HepG2 (cell line): ENCODE measurements around the gene CHST3. TPM values are rescaled to one million over a fixed set of nuclear protein-coding genes. Genes with fewer than 3 reads are reported as not detected.

Source experiments
- ATAC-seq: fragments of 200-7000 bp; cut with Tn5 transposase; 3 replicates; pipeline ENCODE4 v1.9.1; 2020; ENCODE audit warnings: mild to moderate bottlenecking, moderate library complexity
- BruUV-seq: library from RNA; stranded (reverse); fragments of 400-500 nt; replicated peaks from 2 replicates; lab custom pipeline; 2021; lab: Mats Ljungman, UMichigan
- CTCF ChIA-PET: fragments of 300-600 bp; formaldehyde crosslinking; extraction: SDS; loops from one replicate; lab custom pipeline; 2021; ENCODE audit warnings: low total read pairs, inconsistent platforms, low intra/inter-chr PET ratio; lab: Yijun Ruan, JAX
- POLR2A ChIA-PET: fragments of 350-600 bp; sonication (Branson Sonifier 250); formaldehyde crosslinking; loops from one replicate; lab custom pipeline; 2020; ENCODE audit warnings: antibody characterized with exemption, inconsistent platforms; lab: Yijun Ruan, JAX
- DNase-seq: peaks from one replicate; pipeline ENCODE4 v3.0.0-alpha.2; 2015; ENCODE audit warnings: low spot score
- FAIRE-seq: peaks from 3 replicates; lab custom pipeline; 2011; peaks lifted over from hg19 to GRCh38; lab: Jason Lieb, UNC
- H2AFZ ChIP-seq: one replicate; pipeline ENCODE4 v1.6.1; 2011; ENCODE audit warnings: low read length, inconsistent platforms
- H3K27ac ChIP-seq: fragments of 300-600 bp; 3 replicates; pipeline ENCODE4 v1.8.0; 2011; ENCODE audit warnings: mixed run types, mild to moderate bottlenecking, mixed read lengths, low read length, inconsistent platforms; ENCODE audit not compliant: insufficient read depth; ENCODE audit errors: extremely low read length
- H3K27me3 ChIP-seq, 2 experiments: fragments of 200-600 bp in 1 of 2; 2 replicates in 1 of 2; 3 replicates in 1 of 2; pipeline versions ENCODE4 v1.6.0 to v1.8.0; 2011; ENCODE audit warnings: low read length in 2 of 2, mild to moderate bottlenecking in 2 of 2, moderate library complexity in 2 of 2, inconsistent platforms in 1 of 2; ENCODE audit not compliant: insufficient read depth in 2 of 2, control insufficient read depth in 1 of 2
- H3K36me3 ChIP-seq, 2 experiments: fragments of 200-600 bp in 1 of 2; replicated peaks in 1 of 2; 2 replicates in 1 of 2; 3 replicates in 1 of 2; pipeline versions ENCODE4 v1.5.1 to v1.8.0; 2011; ENCODE audit warnings: low read length in 2 of 2, inconsistent platforms in 1 of 2; ENCODE audit not compliant: insufficient read depth in 2 of 2, control insufficient read depth in 1 of 2
- H3K4me1 ChIP-seq: 2 replicates; pipeline ENCODE4 v1.5.1; 2012; ENCODE audit warnings: low read length, inconsistent platforms; ENCODE audit not compliant: insufficient read depth
- H3K4me2 ChIP-seq: 2 replicates; pipeline ENCODE4 v1.6.0; 2011; ENCODE audit warnings: low read depth, low read length, inconsistent platforms
- H3K4me3 ChIP-seq, 3 experiments: fragments of 200-600 bp in 1 of 3; sonication (generic), shearing (Covaris generic) in 1 of 3; replicated peaks in 1 of 3; 2 replicates each; pipeline ENCODE4 v1.5.1; 2011 to 2016; ENCODE audit warnings: low read length in 3 of 3, inconsistent platforms in 2 of 3, low read depth in 2 of 3, mild to moderate bottlenecking in 2 of 3, control low read depth in 1 of 3, mixed read lengths in 1 of 3; ENCODE audit not compliant: insufficient read depth in 1 of 3
- H3K79me2 ChIP-seq: one replicate; pipeline ENCODE4 v1.6.1; 2011; ENCODE audit warnings: low read length, inconsistent platforms; ENCODE audit not compliant: insufficient read depth
- H3K9ac ChIP-seq: 2 replicates; pipeline ENCODE4 v1.6.0; 2011; ENCODE audit warnings: mild to moderate bottlenecking, low read depth, low read length, inconsistent platforms; ENCODE audit not compliant: insufficient read depth
- H3K9me3 ChIP-seq: 2 replicates; pipeline ENCODE4 v1.5.1; 2012; ENCODE audit warnings: mild to moderate bottlenecking, low read length
- H4K20me1 ChIP-seq: 2 replicates; pipeline ENCODE4 v1.6.0; 2011; ENCODE audit warnings: inconsistent platforms, mild to moderate bottlenecking, low read length, moderate library complexity; ENCODE audit not compliant: insufficient read depth
- ADNP ChIP-seq: sonication (generic); formaldehyde crosslinking; IDR thresholded peaks from 2 replicates; pipeline ENCODE4 v1.4.0; 2020; ENCODE audit warnings: missing genetic modification reagents
- GMEB2 ChIP-seq: IDR thresholded peaks from 2 replicates; pipeline ENCODE4 v1.6.1; 2016; ENCODE audit warnings: missing biosample characterization, missing genetic modification reagents, low read depth
- HOXA5 ChIP-seq: sonication (generic); formaldehyde crosslinking; IDR thresholded peaks from 2 replicates; pipeline ENCODE4 v1.4.0; 2020; ENCODE audit warnings: missing genetic modification reagents
- IRX3 ChIP-seq: sonication (generic); formaldehyde crosslinking; IDR thresholded peaks from 2 replicates; pipeline ENCODE4 v1.8.1; 2023; ENCODE audit warnings: mild to moderate bottlenecking, low read depth, missing genetic modification reagents, borderline replicate concordance
- MAF1 ChIP-seq: sonication (generic); formaldehyde crosslinking; IDR thresholded peaks from 2 replicates; pipeline ENCODE4 v1.5.0; 2020; ENCODE audit warnings: missing genetic modification reagents, borderline replicate concordance
- MED13 ChIP-seq: sonication (generic); formaldehyde crosslinking; IDR thresholded peaks from 2 replicates; pipeline ENCODE4 v1.5.0; 2020; ENCODE audit warnings: missing genetic modification reagents
- PHF21A ChIP-seq: sonication (generic); formaldehyde crosslinking; IDR thresholded peaks from 2 replicates; pipeline ENCODE4 v1.5.0; 2020; ENCODE audit warnings: mild to moderate bottlenecking, missing genetic modification reagents
- PRPF4 ChIP-seq: fragments of 200-400 bp; formaldehyde crosslinking; IDR thresholded peaks from 2 replicates; pipeline ENCODE4 v1.6.1; 2016; ENCODE audit warnings: low read length, low read depth; ENCODE audit not compliant: poor library complexity, severe bottlenecking
- SIX4 ChIP-seq: sonication (generic); formaldehyde crosslinking; IDR thresholded peaks from 2 replicates; pipeline ENCODE4 v1.4.0; 2020; ENCODE audit warnings: missing genetic modification reagents
- ZFYVE20 ChIP-seq: sonication (generic); formaldehyde crosslinking; IDR thresholded peaks from 2 replicates; pipeline ENCODE4 v1.8.0; 2023; ENCODE audit warnings: low read depth, mild to moderate bottlenecking, moderate library complexity, missing genetic modification reagents, borderline replicate concordance
- ZNF441 ChIP-seq: sonication (generic); formaldehyde crosslinking; IDR thresholded peaks from 2 replicates; pipeline ENCODE4 v1.7.0; 2021; ENCODE audit warnings: missing genetic modification reagents, borderline replicate concordance
- ZNF484 ChIP-seq: sonication (generic); formaldehyde crosslinking; IDR thresholded peaks from 2 replicates; pipeline ENCODE4 v1.5.1; 2020; ENCODE audit warnings: mild to moderate bottlenecking, low read depth, missing genetic modification reagents, borderline replicate concordance
- ZNF615 ChIP-seq: sonication (generic); formaldehyde crosslinking; IDR thresholded peaks from 2 replicates; pipeline ENCODE4 v1.5.0; 2020; ENCODE audit warnings: mild to moderate bottlenecking, missing genetic modification reagents, borderline replicate concordance
- ZSCAN5A ChIP-seq: sonication (generic); formaldehyde crosslinking; IDR thresholded peaks from 2 replicates; pipeline ENCODE4 v1.8.0; 2022; ENCODE audit warnings: mild to moderate bottlenecking, missing genetic modification reagents, borderline replicate concordance
- WGBS: methylation state at CpG from one replicate; pipeline ENCODE4 v1.1.6; 2017; ENCODE audit warnings: low lambda C conversion rate; 5-methylcytosine and 5-hydroxymethylcytosine counted together
- in situ Hi-C: cut with HindIII; loops from 2 replicates; pipeline ENCODE4 v1.10.0; 2017; ENCODE audit warnings: low pct_unique_long_range_greater_than_20kb; ENCODE audit not compliant: extremely low pct_ligation_motif_present
- intact Hi-C: fragments of 100-400 bp; cut with micrococcal nuclease; formaldehyde crosslinking; loops from one replicate; pipeline ENCODE4 v1.10.0; 2022; ENCODE audit not compliant: unreplicated experiment
- polyA plus RNA-seq, 8 experiments: library from polyadenylated mRNA; depleted of rRNA in 3 of 8; stranded (reverse) in 7 of 8; unstranded in 1 of 8; fragments of >200 nt; fragmentation: Illumina TruSeq in 4 of 8; extraction: Trizol in 4 of 8; gene quantifications; 2 replicates each; pipeline versions ENCODE4 v1.2.1 to v1.2.3, GENCODE V29; 2011 to 2016; ENCODE audit warnings: low read depth in 4 of 8, missing spikeins in 1 of 8, mixed read lengths in 1 of 8; ENCODE audit not compliant: insufficient read depth in 1 of 8
- total RNA-seq, 5 experiments: library from RNA; depleted of rRNA; stranded (reverse); fragments of >200 nt; fragmentation: Illumina TruSeq; extraction: Trizol; gene quantifications; 2 replicates each; pipeline ENCODE4 v1.2.3, GENCODE V29; 2016; ENCODE audit warnings: low read depth in 1 of 5
- TF ChIP-seq, protein P1 (sequence below): sonication (generic); formaldehyde crosslinking; IDR thresholded peaks from 2 replicates; pipeline ENCODE4 v1.9.0; 2021; ENCODE audit warnings: missing genetic modification reagents, mild to moderate bottlenecking, borderline replicate concordance

CHST3 gene
- total and polyA plus RNA-seq, 2 of the 13 experiments (the other 11 are each of a cell fraction or from before 2014, with no cell fraction given) = 7.2 to 18.7 TPM

GRCh38 chr10:71970869-71971268, 6.7 kb downstream of the CHST3 start:
- no peak for DNase-seq
- no peak for FAIRE-seq
- in situ Hi-C loops (no loop called here), intact Hi-C loops (no loop called here)
- 95% methylated on average over 4 of the region's 4 CpGs for WGBS
- Histone ChIP-seq H3K79me2 (peaks cover 99% of the 10 kb centered on the region), H3K4me3 (no peak overlapping the region), H3K4me1 (peaks cover 71% of the 10 kb centered on the region), H3K36me3 (peaks cover 8 to 28% of the 10 kb centered on the region in 2 experiments; a peak in 4 of 5 replicates), H3K27ac (no peak overlapping the region), H2AFZ (no peak overlapping the region), H3K4me2 (no peak overlapping the region), H3K27me3 (no peaks in the 10 kb centered on the region), H3K9me3 (no peaks in the 10 kb centered on the region), H3K9ac (no peak overlapping the region)
- no peak for ATAC-seq
- no TSS peak for BruUV-seq
- POLR2A ChIA-PET = interaction anchor here (1.1 kb wide), 1 partner anchor 60 kb away, joined by 4 read pairs; no protein-coding TSS in a partner anchor
- CTCF ChIA-PET = interaction anchor here (1.6 kb wide), 1 partner anchor 78 kb away, joined by 4 read pairs; no protein-coding TSS in a partner anchor
- TF ChIP-seq ZSCAN5A (no peak), MAF1 (CRISPR knock-in tag) (no peak), ZNF615 (no peak), IRX3 (CRISPR knock-in tag) (no peak), MED13 (CRISPR knock-in tag) (no peak), PRPF4 (no peak), ZNF441 (CRISPR knock-in tag) (no peak), ZFYVE20 (CRISPR knock-in tag) (no peak), ADNP (CRISPR knock-in tag) (no peak), ZNF484 (CRISPR knock-in tag) (no peak), PHF21A (CRISPR knock-in tag) (no peak), SIX4 (no peak), HOXA5 (CRISPR knock-in tag) (no peak), GMEB2 (no peak)
- TF ChIP-seq, protein P1, sequence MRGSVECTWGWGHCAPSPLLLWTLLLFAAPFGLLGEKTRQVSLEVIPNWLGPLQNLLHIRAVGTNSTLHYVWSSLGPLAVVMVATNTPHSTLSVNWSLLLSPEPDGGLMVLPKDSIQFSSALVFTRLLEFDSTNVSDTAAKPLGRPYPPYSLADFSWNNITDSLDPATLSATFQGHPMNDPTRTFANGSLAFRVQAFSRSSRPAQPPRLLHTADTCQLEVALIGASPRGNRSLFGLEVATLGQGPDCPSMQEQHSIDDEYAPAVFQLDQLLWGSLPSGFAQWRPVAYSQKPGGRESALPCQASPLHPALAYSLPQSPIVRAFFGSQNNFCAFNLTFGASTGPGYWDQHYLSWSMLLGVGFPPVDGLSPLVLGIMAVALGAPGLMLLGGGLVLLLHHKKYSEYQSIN (CRISPR knock-in tag) = no peak
- TF ChIP-seq, all 625 proteins: peak for 0
- H4K20me1 ChIP-seq = no peaks in the 10 kb centered on the region; the same call in 1 of the 2 replicates
